Smooth muscle cell of the brain vasculature (primary cell): ENCODE measurements around the gene AHCYL2.
"Not testable (repeated sequence)": the region's sequence is repeated elsewhere in the genome, so short reads cannot be mapped to it uniquely, and the experiment has no call there.

Source experiments
- DNase-seq: peaks from one replicate; pipeline ENCODE4 v3.0.0-alpha.2; 2012; ENCODE audit warnings: low read depth, low spot score

Gene AHCYL2

DNA sequence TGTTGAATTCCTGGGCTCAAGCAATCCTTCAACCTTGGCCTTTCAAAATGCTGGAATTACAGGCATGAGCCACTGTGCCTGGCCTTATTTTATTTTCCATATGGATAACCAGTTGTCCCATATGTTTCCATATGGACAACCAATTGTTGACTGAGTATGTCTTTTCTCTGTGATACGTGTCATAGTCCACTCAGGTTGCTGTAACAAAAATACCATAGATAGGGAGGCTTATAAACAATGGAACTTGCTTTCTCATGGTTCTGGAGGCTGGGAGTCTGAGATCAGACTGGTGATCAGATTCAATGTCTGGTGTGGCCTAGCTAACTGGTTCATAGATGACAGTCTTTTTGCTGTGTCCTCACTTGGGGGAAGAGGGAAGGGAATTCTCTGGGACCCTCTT is 19.4 kb downstream of the AHCYL2 start:
- DNase-seq, result no peak

DNA sequence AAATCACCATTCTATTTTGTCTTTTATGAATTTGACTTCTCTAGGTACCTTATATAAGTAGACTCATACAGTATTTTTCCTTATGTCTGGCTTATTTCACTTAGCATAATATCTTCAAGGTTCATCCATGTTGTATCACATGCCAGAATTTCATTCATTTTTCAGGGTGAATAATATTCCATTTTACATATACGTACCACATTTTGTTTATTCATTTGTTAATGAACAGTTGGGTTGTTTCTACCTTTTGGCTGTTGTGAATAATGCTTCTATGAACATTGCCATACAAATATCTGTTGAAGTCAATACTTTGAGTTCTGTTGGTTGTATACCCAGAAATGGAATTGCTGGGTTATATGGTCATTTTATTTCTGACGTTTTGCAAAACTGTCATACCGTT is 20.7 kb downstream of the AHCYL2 start:
- no peak for DNase-seq

GRCh38 chr7:129247087-129247486 is 22.3 kb downstream of the AHCYL2 start:
- DNase-seq, result no peak

DNA sequence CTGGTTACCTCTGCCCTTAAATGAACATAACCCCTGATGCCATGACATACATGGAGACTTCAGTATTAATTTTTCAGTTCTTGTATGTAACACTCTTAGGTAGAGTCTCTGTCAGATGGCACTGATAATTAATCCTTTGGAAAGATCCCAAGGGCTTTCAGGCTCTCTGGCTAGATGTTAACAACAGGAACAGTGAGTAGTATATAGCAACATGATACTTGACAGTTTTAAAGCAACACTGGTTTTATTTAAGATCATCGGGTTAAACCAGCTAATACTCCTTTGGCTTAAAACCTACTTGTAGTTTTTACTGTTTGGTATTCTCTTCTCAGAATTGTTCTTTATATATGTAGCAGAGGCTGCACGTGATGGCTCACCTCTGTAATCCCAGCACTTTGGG is 27.3 kb downstream of the AHCYL2 start:
- no peak for DNase-seq

DNA sequence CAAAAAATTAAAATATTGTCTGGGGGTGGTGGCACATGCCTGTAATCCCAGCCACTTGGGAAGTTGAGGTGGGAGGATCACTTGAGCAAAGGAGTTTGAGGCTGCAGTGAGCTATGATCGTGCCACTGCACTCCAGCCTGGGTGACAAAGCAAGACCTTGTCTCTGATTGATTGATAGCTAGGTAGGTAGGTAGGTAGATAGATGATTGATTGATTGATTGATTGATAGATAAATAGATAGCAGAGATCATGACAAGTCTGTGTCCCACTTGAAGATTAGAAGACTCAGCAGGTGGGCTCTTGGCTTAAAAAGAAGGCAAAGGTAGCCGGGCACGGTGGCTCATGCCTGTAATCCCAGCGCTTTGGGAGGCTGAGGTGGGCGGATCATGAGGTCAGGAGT is 27.8 kb downstream of the AHCYL2 start:
- DNase-seq, result not testable (repeated sequence)

DNA sequence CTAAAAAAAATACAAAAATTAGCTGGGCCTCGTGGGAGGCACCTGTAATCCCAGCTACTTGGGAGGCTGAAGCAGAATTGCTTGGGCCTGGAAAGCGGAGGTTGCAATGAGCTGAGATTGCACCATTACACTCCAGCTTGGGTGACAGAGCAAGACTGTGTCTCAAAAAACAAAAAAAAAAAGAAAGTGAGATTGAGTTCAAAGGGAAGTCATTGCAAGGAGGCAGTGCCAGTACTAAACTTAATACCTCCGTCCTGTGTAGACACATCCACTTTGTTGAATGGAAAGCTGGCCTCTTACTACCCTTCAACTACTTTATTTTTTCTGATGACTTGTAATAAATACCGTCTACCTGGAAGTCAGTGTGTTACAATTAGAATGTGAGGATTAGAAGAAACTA is 31.0 kb downstream of the AHCYL2 start:
- no peak for DNase-seq

- DNase-seq, result no peak
Measured at GRCh38 chr7:129256221-129256620, 31.4 kb downstream of the AHCYL2 start.

- DNase-seq, result no peak
Measured at GRCh38 chr7:129257168-129257567, 32.3 kb downstream of the AHCYL2 start.

GRCh38 chr7:129258649-129259389 is 34.0 kb downstream of the AHCYL2 start:
- no peak for DNase-seq

DNA sequence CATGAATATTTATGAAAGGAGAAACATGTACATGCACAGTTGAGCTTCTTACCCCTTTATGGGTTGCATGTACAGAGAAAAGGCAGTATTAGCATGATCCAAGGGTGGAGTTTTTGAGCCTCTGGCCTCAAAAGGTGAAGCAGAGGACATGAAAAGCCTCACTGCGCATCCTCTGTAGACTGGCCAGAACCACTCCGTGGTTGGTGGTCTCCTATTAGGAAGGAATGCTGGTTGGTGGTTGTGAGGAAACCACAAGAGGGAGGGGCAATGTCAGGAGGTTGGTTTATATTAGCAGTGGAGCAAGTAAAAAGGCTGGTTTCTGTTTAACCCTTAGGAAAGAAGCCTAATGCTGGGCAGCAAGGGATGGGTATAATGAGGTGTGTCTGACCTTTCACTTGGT is 37.5 kb downstream of the AHCYL2 start:
- DNase-seq, result no peak

DNA sequence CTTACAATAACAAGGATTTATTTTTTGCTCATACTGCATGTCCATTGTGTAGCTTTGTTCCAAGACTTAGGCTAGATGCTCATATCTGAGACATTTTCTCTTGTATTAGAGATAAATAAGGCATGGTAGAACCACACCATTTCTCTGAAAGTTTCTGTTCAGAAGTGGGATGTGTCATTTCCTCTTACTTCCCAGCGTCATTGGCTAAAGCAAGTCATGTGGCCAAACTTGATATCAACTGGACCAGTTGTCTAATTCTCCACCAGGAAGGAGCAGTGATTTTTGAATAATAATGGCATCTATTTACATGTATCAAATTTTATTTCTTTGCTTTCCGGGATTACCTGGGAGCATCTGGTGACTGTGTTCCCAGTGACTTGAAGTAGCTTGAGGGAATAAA is 38.3 kb downstream of the AHCYL2 start:
- no peak for DNase-seq

DNA sequence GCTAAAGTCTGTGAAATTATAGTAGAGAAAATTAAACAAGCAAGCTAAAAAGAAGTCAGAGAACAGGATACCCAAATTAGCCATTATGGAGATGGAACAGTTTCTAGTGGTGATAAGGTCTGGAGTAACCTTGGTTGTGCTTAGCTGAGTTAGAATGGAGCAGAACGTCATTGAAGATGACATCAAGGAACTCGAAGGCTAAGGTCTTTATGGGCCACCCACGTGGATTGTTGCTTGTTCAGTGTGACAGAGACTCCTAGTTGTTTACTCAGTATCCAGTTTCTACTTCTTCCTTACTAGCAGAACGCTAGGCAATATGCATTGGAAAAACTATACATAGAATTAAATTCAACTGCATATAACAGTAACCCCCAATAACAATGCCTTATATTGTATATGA is 39.7 kb downstream of the AHCYL2 start:
- no peak for DNase-seq

- DNase-seq, result no peak
Measured at GRCh38 chr7:129265328-129265727, 40.5 kb downstream of the AHCYL2 start.

DNA sequence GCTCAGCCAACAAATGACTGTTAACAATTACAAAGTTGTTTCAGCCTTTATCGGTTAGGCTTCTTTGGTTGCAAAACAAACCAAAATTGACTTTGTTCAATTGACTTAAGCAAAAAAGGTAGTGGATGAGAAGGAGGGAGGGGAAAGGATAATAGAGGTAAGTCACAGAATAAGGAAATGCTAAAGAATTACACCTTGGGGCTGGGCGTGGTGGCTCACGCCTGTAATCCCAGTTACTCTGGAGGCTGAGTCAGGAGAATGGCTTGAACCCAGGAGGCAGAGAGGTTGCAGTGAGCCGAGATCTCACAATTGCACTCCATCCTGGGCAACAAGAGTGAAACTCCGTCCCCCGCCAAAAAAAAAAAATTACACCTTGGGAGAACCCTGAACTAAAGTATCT is 41.4 kb downstream of the AHCYL2 start:
- DNase-seq, result no peak

- no peak for DNase-seq
Measured at GRCh38 chr7:129270077-129270476, 45.2 kb downstream of the AHCYL2 start.

DNA sequence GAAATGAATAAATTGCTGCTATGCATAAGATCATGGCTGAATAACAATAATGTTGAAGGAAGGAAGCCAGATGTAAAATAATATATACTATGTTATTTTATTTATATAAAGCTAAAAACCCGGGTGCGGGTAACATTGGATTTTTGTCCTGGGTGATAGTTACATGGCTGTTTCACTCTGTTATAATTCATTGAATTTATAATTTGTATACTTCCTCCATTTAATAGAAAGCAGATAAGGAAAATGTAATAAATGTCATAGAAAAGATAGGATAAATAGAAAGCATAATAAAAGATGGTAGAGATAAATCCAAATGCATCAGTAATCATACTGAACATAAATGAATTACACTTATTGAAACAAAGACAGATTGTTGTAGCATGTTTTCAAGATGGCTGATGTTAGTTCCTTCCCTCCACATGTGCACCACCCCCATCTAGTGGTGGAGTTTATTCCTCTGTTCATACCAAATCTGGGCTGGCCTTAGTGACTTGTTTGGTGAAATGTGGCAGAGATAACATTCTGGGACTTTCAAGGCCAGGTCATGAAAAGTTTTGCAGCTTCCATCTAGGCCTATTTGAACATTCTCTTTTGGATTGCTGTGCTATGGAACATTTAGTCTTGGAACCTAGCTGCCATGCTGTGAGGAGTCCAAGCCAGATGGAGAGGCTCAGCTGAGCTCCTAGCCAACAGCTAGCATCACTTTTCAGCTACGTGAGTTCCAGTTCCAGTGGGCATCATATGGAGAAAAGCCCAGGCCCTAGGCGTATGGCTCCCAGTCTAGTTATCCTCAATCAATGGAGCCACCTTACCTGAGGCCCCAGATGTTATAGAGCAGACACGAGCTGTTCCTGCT is 46.9 kb downstream of the AHCYL2 start:
- peak; percentile 33 for DNase-seq

DNA sequence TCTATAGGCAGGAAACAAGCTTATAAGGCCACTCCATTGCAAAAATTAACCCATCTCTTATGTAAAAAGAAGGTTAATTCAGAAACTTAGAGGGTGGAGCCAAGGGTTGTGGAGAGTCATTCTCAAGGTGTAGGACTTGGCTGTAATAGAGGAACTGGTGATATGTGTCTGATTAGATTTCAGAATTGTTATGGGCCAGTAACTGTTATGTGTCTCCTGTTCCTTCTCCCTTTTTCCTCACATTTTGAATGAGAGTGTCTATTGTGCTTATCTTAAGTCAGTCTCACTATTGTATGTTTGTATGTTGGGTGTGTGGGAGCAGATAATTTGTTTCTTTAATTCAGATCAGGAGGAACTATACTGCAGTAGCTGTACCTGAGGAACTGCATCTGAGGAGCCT is 49.1 kb downstream of the AHCYL2 start:
- DNase-seq, result no peak

GRCh38 chr7:129277629-129278028 is 52.8 kb downstream of the AHCYL2 start:
- DNase-seq, result no peak

- no peak for DNase-seq
Measured at GRCh38 chr7:129278688-129279087, 53.9 kb downstream of the AHCYL2 start.

- no peak for DNase-seq
Measured at GRCh38 chr7:129279757-129280156, 54.9 kb downstream of the AHCYL2 start.

DNA sequence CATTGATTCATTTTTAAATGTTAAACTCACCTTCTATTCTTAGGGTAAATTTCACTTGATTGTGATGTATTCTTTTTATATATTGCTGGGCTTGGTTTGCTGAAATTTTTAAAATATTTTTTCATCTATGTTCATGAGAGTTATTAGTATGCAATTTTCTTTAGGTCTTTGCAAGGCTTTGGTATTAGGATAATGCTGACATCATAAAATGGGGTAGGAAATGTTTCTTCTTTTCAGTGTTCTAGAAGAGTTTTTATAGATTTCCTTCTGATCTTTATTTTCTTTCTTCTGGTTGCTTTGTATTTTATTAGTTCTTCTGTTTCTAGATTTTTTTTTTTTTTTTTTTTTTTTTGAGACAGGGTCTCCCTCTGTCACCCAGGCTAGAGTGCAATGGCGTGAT is 56.3 kb downstream of the AHCYL2 start:
- no peak for DNase-seq

DNA sequence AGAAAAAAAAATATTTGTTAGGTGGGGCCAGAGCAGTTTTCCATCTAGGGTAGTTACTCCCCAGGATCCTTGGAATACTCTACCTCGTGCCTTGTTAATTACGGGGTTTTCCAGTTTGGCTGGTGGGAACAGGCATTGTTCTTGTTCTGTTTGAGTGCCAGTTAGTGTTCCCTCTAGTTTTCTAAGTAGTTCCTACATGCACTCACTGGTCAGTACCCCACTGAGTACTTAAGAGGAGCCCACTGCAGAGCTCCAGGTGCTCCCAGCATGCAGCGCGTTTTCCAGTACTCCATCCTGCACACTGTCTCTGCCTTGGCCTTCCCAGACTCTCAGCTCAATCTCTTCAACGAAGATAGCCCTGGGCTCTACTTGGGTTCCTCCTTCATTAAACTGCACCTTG is 58.0 kb downstream of the AHCYL2 start:
- DNase-seq, result no peak

DNA sequence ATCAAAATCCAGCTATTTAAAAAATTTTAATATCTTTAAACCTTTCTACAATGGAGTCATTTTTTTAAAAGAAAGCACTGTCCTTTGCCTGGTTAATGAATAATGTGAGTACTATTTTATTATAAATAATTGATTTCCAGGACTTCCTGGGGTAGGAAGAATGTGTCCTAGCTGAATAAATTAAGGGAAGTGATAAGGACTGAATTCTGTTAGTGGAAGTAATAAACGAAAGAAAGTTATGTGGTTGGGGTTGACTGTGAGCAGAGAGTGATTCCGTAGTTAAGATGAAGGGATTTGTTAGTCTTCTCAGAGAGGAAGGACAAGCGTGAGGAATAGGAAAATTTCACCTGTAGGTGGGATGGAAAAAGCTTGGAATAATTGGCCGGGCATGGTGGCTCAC is 59.1 kb downstream of the AHCYL2 start:
- no peak for DNase-seq
